Muscle layer of colon (tissue), 2 donors: ENCODE data around the gene MYOG.

ENCODE experiments used
- H3K27ac ChIP-seq: one replicate; pipeline ENCODE4 v1.7.0; 2013; ENCODE audit warnings: low read depth, mild to moderate bottlenecking, low read length, moderate library complexity
- H3K27me3 ChIP-seq, 2 donors: one replicate each; pipeline ENCODE4 v1.7.0; 2013; ENCODE audit warnings: low read length in 2 of 2, mild to moderate bottlenecking in 2 of 2; ENCODE audit not compliant: insufficient read depth in 2 of 2, control insufficient read depth in 1 of 2
- H3K36me3 ChIP-seq: one replicate; pipeline ENCODE4 v1.7.0; 2013; ENCODE audit warnings: mild to moderate bottlenecking, low read length; ENCODE audit not compliant: insufficient read depth
- H3K4me1 ChIP-seq: one replicate; pipeline ENCODE4 v1.7.0; 2013; ENCODE audit warnings: mild to moderate bottlenecking, low read length; ENCODE audit not compliant: insufficient read depth
- H3K4me3 ChIP-seq, 2 donors: one replicate each; pipeline ENCODE4 v1.7.0; 2013; ENCODE audit warnings: low read length in 2 of 2, low read depth in 1 of 2, mild to moderate bottlenecking in 1 of 2, moderate library complexity in 1 of 2
- H3K9ac ChIP-seq: one replicate; pipeline ENCODE4 v1.7.0; 2013; ENCODE audit warnings: low read length
- H3K9me3 ChIP-seq: one replicate; pipeline ENCODE4 v1.7.0; 2013; ENCODE audit warnings: mild to moderate bottlenecking, low read length
- donor health status: abdominal sarcoma.
- donor health status: Adenocarcinoma of cecum.

MYOG gene

GRCh38 chr1:203040513-203041275 lies 45.1 kb downstream of the MYOG start:
- no peaks in the 10 kb centered on the region for H3K36me3 ChIP-seq
- no peak overlapping the region for H3K27ac ChIP-seq
- no peak overlapping the region for H3K4me3 ChIP-seq
- H3K9ac ChIP-seq, result no peak overlapping the region
- H3K9me3 ChIP-seq, result no peaks in the 10 kb centered on the region
- H3K27me3 ChIP-seq, result no peaks in the 10 kb centered on the region
- H3K4me1 ChIP-seq, result peaks cover 26% of the 10 kb centered on the region

GRCh38 chr1:203039609-203040512 lies 46.0 kb downstream of the MYOG start:
- Histone ChIP-seq H3K4me3 (no peak overlapping the region), H3K36me3 (no peaks in the 10 kb centered on the region), H3K9me3 (no peaks in the 10 kb centered on the region), H3K9ac (no peak overlapping the region), H3K27ac (no peak overlapping the region), H3K4me1 (peaks cover 26% of the 10 kb centered on the region), H3K27me3 (no peaks in the 10 kb centered on the region)

GRCh38 chr1:203038891-203039608 lies 46.8 kb downstream of the MYOG start:
- Histone ChIP-seq H3K4me3 (no peak overlapping the region), H3K4me1 (peaks cover 26% of the 10 kb centered on the region), H3K27me3 (no peaks in the 10 kb centered on the region), H3K36me3 (no peaks in the 10 kb centered on the region), H3K9ac (no peak overlapping the region), H3K9me3 (no peaks in the 10 kb centered on the region), H3K27ac (peak overlapping the region; percentile 83)

- H3K9me3 ChIP-seq, result no peaks in the 10 kb centered on the region
- H3K36me3 ChIP-seq, result no peaks in the 10 kb centered on the region
- peaks cover 26% of the 10 kb centered on the region for H3K4me1 ChIP-seq
- H3K27ac ChIP-seq, result peak overlapping the region; percentile 83
- H3K27me3 ChIP-seq, result no peaks in the 10 kb centered on the region
- no peak overlapping the region for H3K4me3 ChIP-seq
- no peak overlapping the region for H3K9ac ChIP-seq
Measured at GRCh38 chr1:203038217-203038741, 47.5 kb downstream of the MYOG start.

GRCh38 chr1:203037509-203038190 lies 48.2 kb downstream of the MYOG start:
- no peaks in the 10 kb centered on the region for H3K27me3 ChIP-seq
- H3K36me3 ChIP-seq, result no peaks in the 10 kb centered on the region
- H3K27ac ChIP-seq, result peak overlapping the region; percentile 83
- no peaks in the 10 kb centered on the region for H3K9me3 ChIP-seq
- H3K4me1 ChIP-seq, result peaks cover 26% of the 10 kb centered on the region
- no peak overlapping the region for H3K9ac ChIP-seq
- no peak overlapping the region for H3K4me3 ChIP-seq

- Histone ChIP-seq H3K36me3 (no peaks in the 10 kb centered on the region), H3K4me1 (peaks cover 26% of the 10 kb centered on the region), H3K9ac (no peak overlapping the region), H3K9me3 (no peaks in the 10 kb centered on the region), H3K27ac (no peak overlapping the region), H3K4me3 (no peak overlapping the region), H3K27me3 (no peaks in the 10 kb centered on the region)
Measured at GRCh38 chr1:203036537-203036936, 49.3 kb downstream of the MYOG start.

- no peak overlapping the region for H3K27ac ChIP-seq
- H3K9ac ChIP-seq, result no peak overlapping the region
- H3K27me3 ChIP-seq, result no peaks in the 10 kb centered on the region
- H3K4me1 ChIP-seq, result peaks cover 26% of the 10 kb centered on the region
- H3K4me3 ChIP-seq, result no peak overlapping the region
- no peaks in the 10 kb centered on the region for H3K9me3 ChIP-seq
- H3K36me3 ChIP-seq, result no peaks in the 10 kb centered on the region
Measured at GRCh38 chr1:203036135-203036534, 49.7 kb downstream of the MYOG start.

GRCh38 chr1:203035111-203036000 lies 50.5 kb downstream of the MYOG start:
- Histone ChIP-seq H3K4me1 (peaks cover 26% of the 10 kb centered on the region), H3K9me3 (no peaks in the 10 kb centered on the region), H3K4me3 (no peak overlapping the region), H3K9ac (no peak overlapping the region), H3K36me3 (no peaks in the 10 kb centered on the region), H3K27me3 (no peaks in the 10 kb centered on the region), H3K27ac (no peak overlapping the region)

- Histone ChIP-seq H3K9me3 (no peaks in the 10 kb centered on the region), H3K36me3 (no peaks in the 10 kb centered on the region), H3K4me3 (no peak overlapping the region), H3K9ac (no peak overlapping the region), H3K4me1 (peaks cover 26% of the 10 kb centered on the region), H3K27me3 (no peaks in the 10 kb centered on the region), H3K27ac (no peak overlapping the region)
Measured at GRCh38 chr1:203034422-203035110, 51.2 kb downstream of the MYOG start.

GRCh38 chr1:203033917-203034316 lies 51.9 kb downstream of the MYOG start:
- H3K4me1 ChIP-seq, result peaks cover 26% of the 10 kb centered on the region
- no peak overlapping the region for H3K9ac ChIP-seq
- H3K27me3 ChIP-seq, result no peaks in the 10 kb centered on the region
- H3K36me3 ChIP-seq, result no peaks in the 10 kb centered on the region
- H3K9me3 ChIP-seq, result no peaks in the 10 kb centered on the region
- no peak overlapping the region for H3K27ac ChIP-seq
- H3K4me3 ChIP-seq, result no peak overlapping the region
